IMR-90 (cell line): ENCODE measurements around the gene POLD4. TPM values are rescaled to one million over a fixed set of nuclear protein-coding genes. Genes with fewer than 3 reads are reported as not detected.
A peak's percentile ranks its signal among the peaks of the same experiment; 100 is the strongest.
"Not testable (repeated sequence)": the region's sequence is repeated elsewhere in the genome, so short reads cannot be mapped to it uniquely, and the experiment has no call there.

ENCODE experiments used
- ATAC-seq: fragments of 200-7000 bp; cut with Tn5 transposase; 2 replicates; pipeline ENCODE4 v1.9.1; 2020; ENCODE audit warnings: low read depth, mild to moderate bottlenecking, moderate library complexity
- BruUV-seq: library from RNA; stranded (reverse); fragments of 400-500 nt; replicated peaks from 2 replicates; lab custom pipeline; 2021; lab: Mats Ljungman, UMichigan
- CTCF ChIA-PET: fragments of 300-600 bp; formaldehyde crosslinking; extraction: SDS; loops from one replicate; lab custom pipeline; 2021; ENCODE audit warnings: antibody characterized with exemption; lab: Yijun Ruan, JAX
- POLR2A ChIA-PET: fragments of 300-600 bp; sonication (Branson Sonifier 250); formaldehyde crosslinking; loops from one replicate; lab custom pipeline; 2022; ENCODE audit warnings: antibody characterized with exemption; ENCODE audit not compliant: unreplicated experiment; lab: Charles Lee
- DNase-seq: peaks from one replicate; pipeline ENCODE4 v3.0.0; 2013
- H2AFZ ChIP-seq: replicated peaks from 2 replicates; pipeline ENCODE3; 2013; ENCODE audit warnings: low read length, mild to moderate bottlenecking; ENCODE audit not compliant: poor library complexity
- H2AK5ac ChIP-seq: 2 replicates; pipeline ENCODE4 v1.6.1; 2013; ENCODE audit warnings: low read depth, low read length, inconsistent platforms
- H2AK9ac ChIP-seq: replicated peaks from 2 replicates; pipeline ENCODE3; 2013; ENCODE audit warnings: mild to moderate bottlenecking, low read depth, low read length, moderate library complexity; ENCODE audit not compliant: poor library complexity
- H2BK120ac ChIP-seq: 2 replicates; pipeline ENCODE4 v1.6.1; 2013; ENCODE audit warnings: low read depth, low read length, inconsistent platforms
- H2BK15ac ChIP-seq: 3 replicates; pipeline ENCODE4 v1.6.1; 2013; ENCODE audit warnings: low read depth, low read length, inconsistent platforms
- H2BK20ac ChIP-seq: 2 replicates; pipeline ENCODE4 v1.6.1; 2013; ENCODE audit warnings: low read depth, mild to moderate bottlenecking, inconsistent platforms, low read length, moderate library complexity
- H2BK5ac ChIP-seq: 2 replicates; pipeline ENCODE4 v1.6.1; 2013; ENCODE audit warnings: mild to moderate bottlenecking, low read depth, low read length, inconsistent platforms; ENCODE audit not compliant: poor library complexity, severe bottlenecking
- H3K14ac ChIP-seq: replicated peaks from 2 replicates; pipeline ENCODE4 v1.6.1; 2013; ENCODE audit warnings: low read depth, low read length, inconsistent platforms
- H3K18ac ChIP-seq: 2 replicates; pipeline ENCODE4 v1.6.1; 2013; ENCODE audit warnings: low read depth, low read length, control low read depth
- H3K23ac ChIP-seq: 2 replicates; pipeline ENCODE4 v1.6.1; 2013; ENCODE audit warnings: low read depth, low read length, inconsistent platforms
- H3K27ac ChIP-seq: 2 replicates; pipeline ENCODE4 v1.5.1; 2013; ENCODE audit warnings: mild to moderate bottlenecking, control low read depth, low read length; ENCODE audit not compliant: insufficient read depth
- H3K27me3 ChIP-seq: 2 replicates; pipeline ENCODE4 v1.6.1; 2013; ENCODE audit warnings: low read length; ENCODE audit not compliant: control insufficient read depth, insufficient read depth
- H3K36me3 ChIP-seq: 2 replicates; pipeline ENCODE4 v1.6.1; 2013; ENCODE audit warnings: low read length, mixed read lengths; ENCODE audit not compliant: control insufficient read depth, insufficient read depth
- H3K4ac ChIP-seq: 2 replicates; pipeline ENCODE4 v1.6.1; 2013; ENCODE audit warnings: low read depth, low read length, inconsistent platforms
- H3K4me1 ChIP-seq: 2 replicates; pipeline ENCODE4 v1.6.1; 2013; ENCODE audit warnings: low read length, mixed read lengths; ENCODE audit not compliant: control insufficient read depth, insufficient read depth
- H3K4me2 ChIP-seq: 2 replicates; pipeline ENCODE4 v1.6.1; 2013; ENCODE audit warnings: low read depth, mild to moderate bottlenecking, control low read depth, low read length, moderate library complexity
- H3K4me3 ChIP-seq: 2 replicates; pipeline ENCODE4 v1.5.1; 2013; ENCODE audit warnings: low read depth, mild to moderate bottlenecking, control low read depth, low read length, moderate library complexity; ENCODE audit not compliant: insufficient read depth
- H3K56ac ChIP-seq: 2 replicates; pipeline ENCODE4 v1.6.1; 2013; ENCODE audit warnings: low read length, inconsistent platforms; ENCODE audit not compliant: insufficient read depth; ENCODE audit errors: extremely low read depth
- H3K79me1 ChIP-seq, 2 experiments: 2 replicates each; pipeline ENCODE4 v1.6.1; 2013; ENCODE audit warnings: low read length in 2 of 2, inconsistent platforms in 1 of 2, low read depth in 1 of 2
- H3K9ac ChIP-seq: 2 replicates; pipeline ENCODE4 v1.6.1; 2013; ENCODE audit warnings: low read depth, low read length, control low read depth
- H3K9me1 ChIP-seq: 2 replicates; pipeline ENCODE4 v1.6.1; 2013; ENCODE audit warnings: low read length, inconsistent platforms; ENCODE audit not compliant: insufficient read depth
- H3K9me3 ChIP-seq: 2 replicates; pipeline ENCODE4 v1.6.1; 2013; ENCODE audit warnings: low read length; ENCODE audit not compliant: control insufficient read depth, insufficient read depth
- H4K20me1 ChIP-seq: 2 replicates; pipeline ENCODE4 v1.6.1; 2013; ENCODE audit warnings: low read length, inconsistent platforms; ENCODE audit not compliant: insufficient read depth
- H4K5ac ChIP-seq: 2 replicates; pipeline ENCODE4 v1.6.1; 2013; ENCODE audit warnings: mild to moderate bottlenecking, low read depth, low read length, control low read depth
- H4K8ac ChIP-seq, 2 experiments: 2 replicates each; pipeline ENCODE4 v1.6.1; 2013; ENCODE audit warnings: low read depth in 2 of 2, low read length in 2 of 2, control low read depth in 1 of 2, inconsistent platforms in 1 of 2
- H4K91ac ChIP-seq: 2 replicates; pipeline ENCODE4 v1.6.1; 2013; ENCODE audit warnings: low read depth, low read length, inconsistent platforms; ENCODE audit not compliant: insufficient read depth
- WGBS, 2 experiments: methylation state at CpG; one replicate each; pipeline versions ENCODE4 v1.1.5 to v1.1.7; 2013; ENCODE audit warnings: missing lambda C conversion rate in 2 of 2; ENCODE audit not compliant: insufficient read length in 1 of 2; ENCODE audit errors: extremely low coverage in 2 of 2; 5-methylcytosine and 5-hydroxymethylcytosine counted together
- dilution Hi-C: fragments of 300-500 bp; cut with HindIII; formaldehyde crosslinking; loops from one replicate; pipeline ENCODE4 v1.14.3; 2018; ENCODE audit warnings: low sequenced_read_pairs; ENCODE audit not compliant: unreplicated experiment
- in situ Hi-C: fragments of 300-500 bp; cut with MboI; formaldehyde crosslinking; loops from 3 replicates; pipeline ENCODE4 v1.14.3; 2019; ENCODE audit warnings: low sequenced_read_pairs, inconsistent platforms, mixed read lengths
- intact Hi-C: fragments of 100-400 bp; cut with micrococcal nuclease; formaldehyde crosslinking; loops from 2 replicates; pipeline ENCODE4 v1.10.0; 2022
- polyA plus RNA-seq, 3 experiments: library from polyadenylated mRNA; depleted of rRNA; stranded (reverse); fragments of >200 nt; gene quantifications; 2 replicates each; pipeline ENCODE4 v1.2.3, GENCODE V29; 2012; ENCODE audit warnings: low replicate concordance in 1 of 3
- total RNA-seq: library from RNA; depleted of rRNA; stranded (reverse); fragments of >200 nt; gene quantifications from 2 replicates; pipeline ENCODE4 v1.2.3, GENCODE V29; 2012

The POLD4 gene
- total and polyA plus RNA-seq, 2 of the 4 experiments (the other 2 are of a cell fraction): 46.4 to 133 TPM

DNA sequence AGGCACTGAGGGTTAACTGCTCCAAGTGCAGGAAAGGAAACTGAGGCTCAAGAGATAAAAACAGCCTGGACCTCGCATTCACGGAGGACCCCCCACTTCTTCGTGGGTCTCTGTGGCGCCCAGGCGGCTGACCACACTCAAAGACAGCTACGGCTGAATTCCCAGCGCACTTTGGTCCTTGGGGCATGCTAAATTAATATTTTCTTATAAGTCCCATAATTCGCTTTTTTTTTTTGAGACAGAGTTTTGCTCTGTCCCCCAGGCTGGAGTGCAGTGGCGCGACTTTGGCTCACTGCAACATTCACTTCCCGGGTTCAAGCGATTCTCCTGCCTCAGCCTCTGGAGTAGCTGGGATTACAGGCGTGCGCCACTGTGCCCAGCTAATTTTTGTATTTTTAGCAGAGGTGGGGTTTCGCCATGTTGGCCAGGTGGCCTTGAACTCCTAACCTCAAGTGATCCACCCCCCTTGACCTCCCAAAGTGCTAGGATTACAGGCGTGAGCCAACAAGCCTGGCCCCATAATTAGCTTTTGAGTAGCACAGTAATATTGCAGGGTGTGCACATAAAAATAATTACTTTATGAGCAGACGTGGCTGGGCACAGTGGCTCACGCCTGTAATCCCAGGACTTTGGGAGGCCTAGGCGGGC, 49.0 kb upstream of the POLD4 start:
- H3K9me1 ChIP-seq, DNase-seq, H2BK20ac ChIP-seq, intact Hi-C loops, H3K9me3 ChIP-seq, in situ Hi-C loops, dilution Hi-C loops, H3K27me3 ChIP-seq, BruUV-seq, ATAC-seq: not testable (repeated sequence)
- Histone ChIP-seq H3K4me2 (peak overlapping the region; percentile 96), H3K27ac (peak overlapping the region; percentile 95), H4K91ac (peak overlapping the region; percentile 92), H3K4me1 (peaks cover 13% of the 10 kb centered on the region), H2AFZ (peak overlapping the region; percentile 99), H3K14ac (peak overlapping the region; percentile 99), H2AK9ac (peak overlapping the region; percentile 97), H2BK5ac (peak overlapping the region; percentile 94), H3K4ac (peak overlapping the region; percentile 97), H4K5ac (peak overlapping the region; percentile 100), H3K56ac (peak overlapping the region; percentile 90), H2AK5ac (peak overlapping the region; percentile 95), H3K36me3 (peaks cover 31% of the 10 kb centered on the region), H3K9ac (peak overlapping the region; percentile 86), H3K18ac (peak overlapping the region; percentile 99), H2BK120ac (peak overlapping the region; percentile 91), H3K79me1 (peaks cover 17 to 35% of the 10 kb centered on the region in 2 experiments; a peak in 3 of 4 replicates), H4K20me1 (peaks cover 30% of the 10 kb centered on the region), H2BK15ac (peak overlapping the region; percentile 72; the same call in 1 of the 3 replicates), H4K8ac (peak overlapping the region; percentile 97 to 100), H3K4me3 (peak overlapping the region; percentile 48; the same call in 1 of the 2 replicates), H3K23ac (peak overlapping the region; percentile 78)
- ChIA-PET POLR2A (interaction anchor here (0.6 to 0.9 kb wide), 3 partner anchors 11 to 132 kb away, joined by 3 to 4 read pairs (median 3); no protein-coding TSS in a partner anchor), CTCF (interaction anchor here (0.9 to 1.5 kb wide), 4 partner anchors 10 to 67 kb away, joined by 3 to 7 read pairs (median 6); partner anchors contain the start of genes RAD9A and TMEM134)
- 38% methylated on average over 5 of the region's 19 CpGs; no CpG with 5 or more reads in 1 of the 2 experiments for WGBS, 2 experiments
